ENCODE results near the gene BEST4.
"Not testable (repeated sequence)": the region's sequence is repeated elsewhere in the genome, so short reads cannot be mapped to it uniquely, and the experiment has no call there.

Gene BEST4

DNA sequence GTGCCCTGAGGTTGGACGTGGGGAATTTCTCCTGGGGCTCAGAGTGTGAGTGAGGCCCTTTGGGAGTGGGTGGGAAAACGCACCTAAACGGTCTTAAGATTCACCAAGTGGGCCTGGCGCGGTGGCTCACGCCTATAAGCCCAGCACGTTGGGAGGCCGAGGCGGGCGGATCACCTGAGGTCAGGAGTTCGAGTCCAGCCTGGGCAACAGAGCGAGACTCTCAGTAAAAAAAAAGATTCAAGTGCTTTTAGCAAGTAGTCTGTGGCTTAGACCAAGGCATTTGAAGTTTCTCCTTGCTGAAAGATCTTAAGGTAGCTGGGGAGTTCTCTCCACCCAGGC, 11.3 kb downstream of the BEST4 start:
- Histone ChIP-seq H3K79me2 (ENCODE audit: insufficient read depth, low read length) (peaks cover 46% of the 10 kb centered on the region), H3K4me1 (ENCODE audit: insufficient read depth, low read length) (peaks cover 34% of the 10 kb centered on the region), H3K4me2 (ENCODE audit: insufficient read depth, low read length) (peak overlapping the region; percentile 86), H3K9me3 (ENCODE audit: insufficient read depth, low read length, severe bottlenecking) (no peaks in the 10 kb centered on the region), H4K20me1 (ENCODE audit: insufficient read depth, low read length) (peaks cover 34% of the 10 kb centered on the region), H3K9ac (ENCODE audit: low read depth, low read length) (peak overlapping the region; percentile 89), H3K36me3 (ENCODE audit: insufficient read depth, low read length) (peaks cover 57% of the 10 kb centered on the region), H2AFZ (ENCODE audit: low read depth, low read length) (no peak overlapping the region), H3K27me3 (ENCODE audit: insufficient read depth, low read length, poor library complexity) (no peaks in the 10 kb centered on the region), H3K4me3 (ENCODE audit: low read depth in 1 of 2, low read length in 2 of 2) (peak overlapping the region; percentile 91; a peak in 3 of 4 replicates), H3K27ac (ENCODE audit: low read length) (peak overlapping the region; percentile 87)
- DNase-seq, result no peak
- ATAC-seq (ENCODE audit: insufficient read depth, low read depth), result no peak
- no peak for TF ChIP-seq EZH2 (IDR thresholded peaks at IDR 0.05; ENCODE audit: borderline replicate concordance, low read depth, low read length, severe bottlenecking)
- TF ChIP-seq, protein P1, sequence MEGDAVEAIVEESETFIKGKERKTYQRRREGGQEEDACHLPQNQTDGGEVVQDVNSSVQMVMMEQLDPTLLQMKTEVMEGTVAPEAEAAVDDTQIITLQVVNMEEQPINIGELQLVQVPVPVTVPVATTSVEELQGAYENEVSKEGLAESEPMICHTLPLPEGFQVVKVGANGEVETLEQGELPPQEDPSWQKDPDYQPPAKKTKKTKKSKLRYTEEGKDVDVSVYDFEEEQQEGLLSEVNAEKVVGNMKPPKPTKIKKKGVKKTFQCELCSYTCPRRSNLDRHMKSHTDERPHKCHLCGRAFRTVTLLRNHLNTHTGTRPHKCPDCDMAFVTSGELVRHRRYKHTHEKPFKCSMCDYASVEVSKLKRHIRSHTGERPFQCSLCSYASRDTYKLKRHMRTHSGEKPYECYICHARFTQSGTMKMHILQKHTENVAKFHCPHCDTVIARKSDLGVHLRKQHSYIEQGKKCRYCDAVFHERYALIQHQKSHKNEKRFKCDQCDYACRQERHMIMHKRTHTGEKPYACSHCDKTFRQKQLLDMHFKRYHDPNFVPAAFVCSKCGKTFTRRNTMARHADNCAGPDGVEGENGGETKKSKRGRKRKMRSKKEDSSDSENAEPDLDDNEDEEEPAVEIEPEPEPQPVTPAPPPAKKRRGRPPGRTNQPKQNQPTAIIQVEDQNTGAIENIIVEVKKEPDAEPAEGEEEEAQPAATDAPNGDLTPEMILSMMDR (IDR thresholded peaks at IDR 0.05; ENCODE audit: borderline replicate concordance, extremely low read depth, low read length, poor library complexity, severe bottlenecking), result no peak

DNA sequence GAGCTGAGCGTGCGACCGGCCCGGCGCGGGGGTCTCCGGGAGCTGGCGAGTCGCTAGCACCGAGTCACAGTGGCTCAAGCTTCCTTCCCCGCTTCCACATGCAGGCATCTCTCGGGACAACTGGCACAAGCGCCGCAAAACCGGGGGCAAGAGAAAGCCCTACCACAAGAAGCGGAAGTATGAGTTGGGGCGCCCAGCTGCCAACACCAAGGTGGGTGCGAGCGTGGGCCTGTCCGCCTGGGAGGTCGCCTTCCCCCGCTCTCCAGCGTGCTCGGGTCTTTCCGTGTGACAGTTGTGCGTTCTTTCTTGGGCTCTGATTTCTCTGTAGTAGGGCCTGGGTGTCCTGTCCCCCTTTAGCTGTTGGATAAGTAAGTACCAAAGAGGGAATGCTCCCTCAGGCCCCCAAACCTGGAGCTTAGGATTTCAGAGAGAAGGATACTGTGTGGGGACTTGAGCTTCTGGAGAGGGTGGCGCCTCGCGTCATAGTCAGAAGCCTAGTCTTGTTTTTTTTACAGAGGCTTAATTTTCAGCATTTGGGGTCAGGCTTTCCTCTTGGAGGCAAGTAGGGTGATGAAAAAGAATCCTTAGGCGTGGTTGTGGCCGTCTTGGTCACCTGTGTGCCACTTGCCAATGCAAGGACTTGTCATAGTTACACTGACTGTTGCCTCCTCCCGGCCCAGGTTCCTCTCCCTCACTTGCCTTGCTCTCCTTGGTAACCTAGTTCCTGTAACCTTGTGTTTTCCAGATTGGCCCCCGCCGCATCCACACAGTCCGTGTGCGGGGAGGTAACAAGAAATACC, 11.8 kb downstream of the BEST4 start:
- H3K36me3 ChIP-seq (ENCODE audit: insufficient read depth, low read length), result peaks cover 53% of the 10 kb centered on the region
- H4K20me1 ChIP-seq (ENCODE audit: insufficient read depth, low read length), result peaks cover 31% of the 10 kb centered on the region
- H3K4me3 ChIP-seq (ENCODE audit: low read depth in 1 of 2, low read length in 2 of 2), result peak overlapping the region; percentile 91
- ATAC-seq (ENCODE audit: insufficient read depth, low read depth) (peak; percentile 30), DNase-seq (peak; percentile 58)
- peaks cover 34% of the 10 kb centered on the region for H3K4me1 ChIP-seq (ENCODE audit: insufficient read depth, low read length)
- TF ChIP-seq EZH2 (IDR thresholded peaks at IDR 0.05; ENCODE audit: borderline replicate concordance, low read depth, low read length, severe bottlenecking), result no peak
- TF ChIP-seq, protein P1 (IDR thresholded peaks at IDR 0.05; ENCODE audit: borderline replicate concordance, extremely low read depth, low read length, poor library complexity, severe bottlenecking), result no peak
- no peaks in the 10 kb centered on the region for H3K9me3 ChIP-seq (ENCODE audit: insufficient read depth, low read length, severe bottlenecking)
- H3K27ac ChIP-seq (ENCODE audit: low read length), result peak overlapping the region; percentile 87
- H3K79me2 ChIP-seq (ENCODE audit: insufficient read depth, low read length), result peaks cover 46% of the 10 kb centered on the region
- peak overlapping the region; percentile 89 for H3K9ac ChIP-seq (ENCODE audit: low read depth, low read length)
- no peaks in the 10 kb centered on the region for H3K27me3 ChIP-seq (ENCODE audit: insufficient read depth, low read length, poor library complexity)
- peak overlapping the region; percentile 99 for H2AFZ ChIP-seq (ENCODE audit: low read depth, low read length)
- H3K4me2 ChIP-seq (ENCODE audit: insufficient read depth, low read length), result peak overlapping the region; percentile 86

GRCh38 chr1:44775078-44775929, 12.7 kb downstream of the BEST4 start, which contains the start of gene RPS8:
RPS8 (plus strand) TSS chr1:44775540; CDS start chr1:44775597, 57 bp downstream.
- peaks cover 34% of the 10 kb centered on the region for H3K4me1 ChIP-seq (ENCODE audit: insufficient read depth, low read length)
- H3K4me2 ChIP-seq (ENCODE audit: insufficient read depth, low read length), result peak within 1 kb of the TSS; percentile 86
- H3K27ac ChIP-seq (ENCODE audit: low read length), result peak within 1 kb of the TSS; percentile 87
- no peaks in the 10 kb centered on the region for H3K27me3 ChIP-seq (ENCODE audit: insufficient read depth, low read length, poor library complexity)
- ATAC-seq (ENCODE audit: insufficient read depth, low read depth), result peak; percentile 82
- peaks cover 31% of the 10 kb centered on the region for H4K20me1 ChIP-seq (ENCODE audit: insufficient read depth, low read length)
- H3K9me3 ChIP-seq (ENCODE audit: insufficient read depth, low read length, severe bottlenecking), result no peaks in the 10 kb centered on the region
- H2AFZ ChIP-seq (ENCODE audit: low read depth, low read length), result peak within 1 kb of the TSS; percentile 99
- H3K36me3 ChIP-seq (ENCODE audit: insufficient read depth, low read length), result peaks cover 45% of the 10 kb centered on the region
- no peak for TF ChIP-seq EZH2 (IDR thresholded peaks at IDR 0.05; ENCODE audit: borderline replicate concordance, low read depth, low read length, severe bottlenecking)
- TF ChIP-seq, protein P1 (IDR thresholded peaks at IDR 0.05; ENCODE audit: borderline replicate concordance, extremely low read depth, low read length, poor library complexity, severe bottlenecking), result no peak
- peaks cover 46% of the 10 kb centered on the region for H3K79me2 ChIP-seq (ENCODE audit: insufficient read depth, low read length)
- DNase-seq, result peak; percentile 92
- peak within 1 kb of the TSS; percentile 89 for H3K9ac ChIP-seq (ENCODE audit: low read depth, low read length)
- H3K4me3 ChIP-seq (ENCODE audit: low read depth in 1 of 2, low read length in 2 of 2), result peak within 1 kb of the TSS; percentile 91

DNA sequence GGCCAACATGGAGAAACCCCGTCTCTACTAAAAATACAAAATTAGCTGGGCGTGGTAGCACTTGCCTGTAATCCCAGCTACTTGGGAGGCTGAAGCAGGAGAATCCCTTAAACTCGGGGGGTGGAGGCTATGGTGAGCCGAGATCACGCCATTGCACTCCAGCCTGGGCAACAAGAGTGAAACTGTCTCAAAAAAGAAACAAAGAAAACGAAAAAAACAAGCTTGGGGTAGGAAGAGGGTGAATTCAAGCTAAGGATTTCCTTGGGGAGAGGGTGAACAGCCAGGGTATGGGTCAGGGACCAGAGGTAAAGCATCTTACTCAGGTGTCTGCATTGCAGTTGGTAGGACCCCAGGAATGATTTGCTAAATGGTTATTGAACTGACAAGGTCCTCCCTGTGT, 21.5 kb downstream of the BEST4 start:
- H3K79me2 ChIP-seq (ENCODE audit: insufficient read depth, low read length); ATAC-seq (ENCODE audit: insufficient read depth, low read depth); H3K4me1 ChIP-seq (ENCODE audit: insufficient read depth, low read length): not testable (repeated sequence)

More for the DNA sequence above, 21.5 kb downstream of the BEST4 start:
- H3K36me3 ChIP-seq (ENCODE audit: insufficient read depth, low read length), result peaks cover 63% of the 10 kb centered on the region
- not testable (repeated sequence) for H3K9ac ChIP-seq (ENCODE audit: low read depth, low read length); H4K20me1 ChIP-seq (ENCODE audit: insufficient read depth, low read length); H3K4me2 ChIP-seq (ENCODE audit: insufficient read depth, low read length); H3K27ac ChIP-seq (ENCODE audit: low read length); H3K9me3 ChIP-seq (ENCODE audit: insufficient read depth, low read length, severe bottlenecking); H3K27me3 ChIP-seq (ENCODE audit: insufficient read depth, low read length, poor library complexity); DNase-seq; H2AFZ ChIP-seq (ENCODE audit: low read depth, low read length); H3K4me3 ChIP-seq (ENCODE audit: low read depth in 1 of 2, low read length in 2 of 2)

Data from DND-41 (cell line).